HG02938 (cell line): Measurements from ENCODE around the gene PLCZ1.

Experiments
- ATAC-seq: cut with Tn5 transposase; IDR thresholded peaks from one replicate; pipeline ENCODE4 v1.9.1; 2021; ENCODE audit warnings: mild to moderate bottlenecking, moderate library complexity; ENCODE audit not compliant: unreplicated experiment

PLCZ1 gene

GRCh38 chr12:18640321-18640955 is 97.4 kb downstream of the PLCZ1 start:
- ATAC-seq = no peak

DNA sequence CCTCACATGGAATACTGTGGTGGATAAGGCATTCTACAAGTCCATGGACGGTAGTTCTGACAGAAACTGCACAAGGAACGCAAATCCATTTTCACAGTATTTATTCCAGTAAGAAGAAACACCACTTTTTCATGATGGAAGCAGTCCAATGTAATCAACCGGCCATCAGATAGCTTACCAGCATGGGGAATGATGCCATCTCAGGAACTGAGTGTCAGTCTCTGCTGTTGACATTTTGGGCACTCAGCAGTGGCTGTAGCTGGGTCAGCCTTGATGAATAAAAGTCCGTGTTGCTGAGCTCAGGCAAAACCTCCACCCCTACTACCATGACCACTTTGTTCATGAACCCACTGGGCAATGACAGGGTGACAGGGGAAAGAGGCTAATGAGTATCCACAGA is 103.4 kb downstream of the PLCZ1 start:
- ATAC-seq = no peak
